Fibroblast of skin of left quadriceps (primary cell): Measurements from ENCODE around the gene PHKB.

Experiments
- DNase-seq, 2 experiments: peaks; one replicate each; pipeline ENCODE4 v3.0.0-alpha.2; 2013; ENCODE audit warnings: low read depth in 2 of 2

The PHKB gene

GRCh38 chr16:47568351-47568750 is 107.2 kb downstream of the PHKB start:
- DNase-seq = no peak

DNA sequence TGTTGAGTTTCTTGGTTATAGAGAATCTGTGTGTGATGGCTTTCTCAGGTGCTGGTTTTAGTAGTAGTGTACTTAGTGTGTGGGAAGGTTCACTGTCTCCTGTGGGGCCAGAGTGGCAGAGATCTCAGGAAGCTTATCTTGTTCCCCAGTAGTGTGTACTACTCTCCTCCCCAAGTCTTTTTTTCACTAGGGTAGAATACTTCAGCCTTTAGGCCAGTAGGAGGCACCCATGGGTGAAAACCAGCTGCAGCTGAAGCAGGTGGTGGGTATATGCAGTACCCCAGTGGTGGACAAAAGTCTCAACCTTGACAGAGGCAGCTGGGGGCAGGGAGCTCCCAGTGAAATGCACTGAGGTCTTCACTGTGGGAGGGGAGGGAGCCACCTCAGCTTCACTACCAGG is 109.9 kb downstream of the PHKB start:
- DNase-seq = no peak

DNA sequence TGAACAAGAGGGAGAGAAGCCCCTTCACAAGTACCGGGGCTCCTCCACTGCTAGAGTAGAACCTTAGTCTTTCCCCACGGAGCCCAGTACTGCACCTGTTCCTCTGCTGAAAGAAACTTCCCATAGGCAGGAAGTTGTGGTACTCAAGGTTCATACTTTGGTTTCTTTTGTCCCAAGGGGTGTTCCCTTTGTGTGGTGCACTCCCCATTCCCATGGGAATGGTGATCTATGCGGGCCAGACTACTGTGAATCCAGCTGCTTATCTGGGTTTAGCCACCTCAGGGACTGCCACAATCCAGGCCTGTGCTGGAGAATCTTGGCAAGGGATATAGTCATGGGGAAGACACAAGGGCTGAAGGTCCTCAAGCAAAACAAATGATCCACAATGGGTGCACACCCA is 110.6 kb downstream of the PHKB start:
- DNase-seq = no peak

DNA sequence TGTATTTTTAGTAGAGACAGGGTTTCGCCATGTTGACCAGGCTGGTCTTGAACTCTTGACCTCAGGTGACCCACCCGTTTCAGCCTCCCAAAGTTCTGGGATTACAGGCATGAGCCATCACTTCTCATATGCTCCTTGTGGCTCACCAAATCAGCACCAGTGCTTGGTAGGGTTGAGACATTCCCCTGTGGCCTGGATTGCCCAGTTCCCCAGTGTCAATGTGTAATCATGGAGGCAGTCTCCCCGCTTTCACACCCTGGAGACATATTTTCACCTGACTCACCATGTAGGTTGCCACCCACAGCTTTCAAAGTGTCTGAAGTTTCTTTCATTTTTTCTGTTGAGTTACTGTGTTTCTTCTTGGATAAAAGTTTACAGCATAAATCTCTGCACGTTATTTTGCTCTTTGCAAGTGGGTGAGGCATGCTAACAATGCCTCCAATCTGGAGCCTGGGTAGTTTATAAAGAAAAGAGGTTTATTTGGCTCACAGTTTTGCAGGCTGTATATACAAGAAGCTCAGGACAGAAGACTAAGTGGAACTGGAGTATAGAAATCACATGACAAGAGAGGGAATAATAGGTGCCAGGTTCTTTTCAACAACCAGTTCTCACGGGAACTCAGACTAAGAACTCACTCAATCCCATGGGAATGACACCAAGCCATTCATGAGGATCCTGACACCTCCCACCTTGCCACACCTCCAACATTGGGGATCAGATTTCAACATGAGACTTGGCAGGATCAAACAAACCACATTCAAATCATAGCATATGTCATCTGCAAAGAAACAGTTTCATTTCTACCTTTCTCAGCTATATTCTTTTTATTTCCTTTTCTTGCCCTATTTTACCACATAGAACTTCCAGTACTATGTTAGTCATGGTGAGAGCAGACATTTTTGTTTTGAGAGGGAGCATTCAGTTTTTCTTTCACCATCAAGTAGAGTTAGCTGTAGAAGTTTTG is 113.2 kb downstream of the PHKB start:
- peak; percentile 10 to 12 for DNase-seq

DNA sequence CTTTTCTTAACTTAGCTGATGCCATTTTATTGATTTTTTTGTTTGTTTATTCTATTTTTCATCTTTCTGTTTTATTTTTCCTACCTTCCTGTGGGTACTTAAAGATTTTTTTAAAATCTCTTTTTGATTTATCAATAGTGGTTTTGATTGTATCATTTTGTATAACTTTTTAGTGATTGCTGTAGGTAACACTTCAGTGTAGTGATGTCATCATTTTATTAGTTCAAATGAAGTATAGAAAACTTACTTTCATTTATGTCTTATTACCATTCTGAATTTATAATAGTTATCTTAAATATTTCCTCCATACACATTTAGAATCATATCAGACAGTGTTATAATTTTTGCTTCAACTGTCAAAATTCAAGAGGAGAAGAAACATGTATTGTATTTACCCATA is 115.9 kb downstream of the PHKB start:
- no peak for DNase-seq

DNA sequence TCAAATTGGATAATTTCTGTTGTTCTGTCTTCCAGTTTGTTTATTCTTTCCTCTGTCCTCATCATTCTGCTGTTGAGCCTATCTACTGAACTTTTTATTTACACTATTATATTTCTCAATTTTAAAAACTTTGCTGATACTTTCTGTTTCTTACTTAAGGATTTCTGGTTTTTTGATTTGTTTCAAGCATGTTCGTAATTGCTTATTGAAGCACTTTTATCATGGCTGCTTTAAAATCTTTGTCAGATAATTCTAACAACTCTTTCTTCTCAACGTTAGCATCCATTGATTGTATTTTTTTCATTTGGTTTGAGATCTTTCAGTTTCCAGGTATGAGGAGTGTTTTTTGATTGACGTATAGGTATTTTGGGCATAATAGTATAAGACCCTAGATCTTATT is 116.9 kb downstream of the PHKB start:
- no peak for DNase-seq

DNA sequence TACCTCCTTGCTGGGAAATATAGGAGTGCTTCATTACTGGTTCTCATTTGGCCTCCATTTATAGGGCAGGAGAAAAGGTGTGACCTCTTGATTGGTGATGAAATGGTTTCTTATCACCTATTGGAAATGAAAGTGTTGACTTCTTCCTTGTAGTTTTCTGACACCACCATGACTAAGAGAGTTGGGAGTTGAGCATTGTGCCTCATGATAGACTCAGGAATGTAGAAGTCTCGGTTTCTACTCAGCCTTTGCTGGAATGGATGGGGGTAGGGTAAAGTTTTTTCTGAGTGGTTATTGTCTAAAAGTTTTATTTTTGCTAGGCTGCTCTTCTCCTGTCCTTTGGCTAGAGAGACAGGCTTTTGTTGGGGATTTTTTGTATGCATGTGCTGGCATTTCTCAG is 117.4 kb downstream of the PHKB start:
- no peak for DNase-seq

DNA sequence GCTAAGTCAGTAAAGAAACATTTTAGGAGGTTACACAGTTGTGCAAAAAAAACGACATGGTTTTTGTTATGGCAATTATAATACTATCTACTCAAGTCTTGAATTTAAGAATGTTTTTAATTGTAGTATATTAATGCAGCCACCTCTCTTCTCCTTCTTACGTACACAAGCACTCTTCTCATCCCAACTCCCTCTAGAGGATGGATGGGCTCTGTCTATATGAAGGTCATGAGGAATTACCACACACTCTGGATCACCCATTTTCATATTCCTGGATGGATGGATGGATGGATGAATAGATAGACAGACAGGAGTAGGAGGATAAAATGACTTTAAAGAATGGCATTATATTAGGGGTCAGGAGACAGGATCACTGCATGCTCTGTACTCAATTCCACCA is 120.0 kb downstream of the PHKB start:
- DNase-seq = no peak

DNA sequence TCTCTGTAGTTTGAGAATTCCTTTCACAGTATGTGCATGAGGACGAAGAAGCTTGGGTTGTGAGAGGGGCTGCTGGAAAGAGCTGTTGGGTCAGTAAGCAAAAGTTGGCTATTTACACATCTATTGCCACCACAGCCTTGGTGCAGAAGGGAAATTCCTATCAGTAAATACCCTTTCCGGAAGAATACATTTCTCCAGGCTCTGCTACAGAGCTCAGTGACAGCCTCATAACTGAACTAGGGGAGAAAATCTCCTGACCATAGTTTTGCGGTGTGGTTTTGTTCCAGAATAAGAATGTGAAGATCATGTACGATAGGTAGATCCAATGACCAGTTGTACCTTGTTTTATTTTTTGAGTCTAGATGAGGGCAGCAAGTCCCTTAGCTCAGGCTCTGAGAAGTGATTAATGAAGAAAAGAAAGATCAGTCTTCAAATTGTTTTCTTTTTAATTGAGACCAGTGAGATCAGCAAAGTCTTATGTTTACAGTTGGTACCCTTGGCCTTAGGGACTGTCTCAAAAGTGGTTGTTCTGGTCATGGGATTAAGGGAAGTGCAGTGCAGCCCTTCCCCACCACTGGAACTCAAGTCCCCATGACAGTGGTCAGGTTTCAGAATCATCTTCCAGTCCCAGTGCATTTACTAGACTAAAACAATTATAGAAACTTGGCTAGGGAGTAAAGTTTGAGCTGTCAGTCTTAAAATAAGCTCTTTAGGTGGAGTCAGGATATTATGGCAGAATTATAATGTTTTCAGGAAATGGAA is 123.5 kb downstream of the PHKB start:
- DNase-seq = no peak

DNA sequence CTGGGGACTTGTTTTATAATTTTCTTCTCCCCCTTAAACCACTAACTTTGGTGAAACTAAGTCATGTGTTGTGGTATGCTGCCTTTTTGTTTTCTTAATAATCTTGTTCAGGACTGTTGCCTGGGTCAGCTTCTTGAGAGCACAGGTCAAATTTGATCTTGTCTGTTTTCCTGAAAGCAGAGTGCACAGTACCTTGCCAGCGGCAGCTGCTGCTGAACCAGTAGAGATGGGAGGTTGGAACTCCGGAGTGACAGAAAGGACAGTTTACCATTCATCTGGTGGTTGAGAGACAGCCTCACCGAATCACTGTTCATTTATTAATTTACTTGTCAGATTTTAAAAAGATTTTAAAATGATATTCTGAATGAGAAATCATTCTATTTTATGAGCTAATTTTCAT is 125.0 kb downstream of the PHKB start:
- no peak for DNase-seq

GRCh38 chr16:47590472-47590871 is 129.3 kb downstream of the PHKB start:
- DNase-seq = no peak

DNA sequence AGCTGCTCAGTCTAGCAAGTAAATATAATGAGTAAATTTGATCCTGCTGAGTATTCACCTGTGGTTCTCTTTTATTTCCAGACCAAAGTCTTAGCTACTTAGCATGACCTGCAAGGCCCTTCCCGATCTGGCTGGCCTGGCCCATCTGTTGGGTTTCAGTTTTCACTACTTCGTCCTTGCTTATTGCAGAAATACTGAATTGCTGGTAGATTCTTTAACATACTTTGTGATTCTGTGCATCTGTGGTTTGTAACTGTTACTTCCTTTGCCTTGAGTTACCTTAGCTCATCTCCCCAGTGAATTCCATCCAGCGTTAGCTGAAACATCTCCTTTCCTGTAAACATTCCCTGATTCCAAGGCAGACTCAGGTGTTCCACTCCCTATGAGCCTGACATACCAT is 131.1 kb downstream of the PHKB start:
- DNase-seq = no peak

DNA sequence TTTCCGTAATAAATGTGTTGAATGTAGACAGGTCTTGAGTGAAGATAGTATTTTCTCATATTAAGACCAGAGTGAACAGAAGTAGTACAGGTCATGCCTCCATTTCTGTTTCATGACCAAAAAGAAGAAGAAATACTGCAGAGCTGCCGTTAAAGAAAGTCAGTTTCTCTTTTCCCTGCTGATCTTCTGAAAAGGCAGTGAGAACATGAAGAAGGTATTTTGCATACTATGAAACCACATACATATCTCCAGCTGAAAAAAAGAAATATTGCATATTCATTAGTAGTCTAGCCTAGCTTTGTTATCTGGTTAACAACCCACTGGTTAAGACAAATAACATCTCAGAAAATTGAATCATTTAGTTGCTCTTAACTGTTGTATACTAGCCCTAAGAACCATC is 138.4 kb downstream of the PHKB start:
- no peak for DNase-seq

- DNase-seq = no peak
Measured at GRCh38 chr16:47600376-47600775, 139.2 kb downstream of the PHKB start.

- DNase-seq = peak; percentile 4 to 15
Measured at GRCh38 chr16:47604306-47604705, 143.2 kb downstream of the PHKB start.

DNA sequence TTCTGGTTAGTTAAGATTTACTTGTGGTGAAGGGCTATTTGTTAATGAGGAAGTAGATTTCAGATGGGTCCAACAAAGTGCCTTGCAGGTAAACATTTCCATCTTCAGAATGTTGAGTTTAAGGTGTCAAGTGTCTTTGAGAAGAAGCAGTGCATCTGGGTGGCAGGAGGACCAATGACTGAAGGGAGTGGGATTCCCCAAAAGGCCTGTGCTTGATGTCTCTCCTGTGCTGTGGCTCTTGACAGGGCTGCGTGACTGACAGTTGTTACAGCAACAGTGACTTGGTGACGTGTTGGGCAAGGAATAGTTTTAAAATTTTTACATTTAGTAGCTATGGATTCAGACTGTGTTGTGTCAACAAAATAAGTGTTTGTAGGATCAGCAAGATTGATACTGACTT is 149.9 kb downstream of the PHKB start:
- DNase-seq = no peak

DNA sequence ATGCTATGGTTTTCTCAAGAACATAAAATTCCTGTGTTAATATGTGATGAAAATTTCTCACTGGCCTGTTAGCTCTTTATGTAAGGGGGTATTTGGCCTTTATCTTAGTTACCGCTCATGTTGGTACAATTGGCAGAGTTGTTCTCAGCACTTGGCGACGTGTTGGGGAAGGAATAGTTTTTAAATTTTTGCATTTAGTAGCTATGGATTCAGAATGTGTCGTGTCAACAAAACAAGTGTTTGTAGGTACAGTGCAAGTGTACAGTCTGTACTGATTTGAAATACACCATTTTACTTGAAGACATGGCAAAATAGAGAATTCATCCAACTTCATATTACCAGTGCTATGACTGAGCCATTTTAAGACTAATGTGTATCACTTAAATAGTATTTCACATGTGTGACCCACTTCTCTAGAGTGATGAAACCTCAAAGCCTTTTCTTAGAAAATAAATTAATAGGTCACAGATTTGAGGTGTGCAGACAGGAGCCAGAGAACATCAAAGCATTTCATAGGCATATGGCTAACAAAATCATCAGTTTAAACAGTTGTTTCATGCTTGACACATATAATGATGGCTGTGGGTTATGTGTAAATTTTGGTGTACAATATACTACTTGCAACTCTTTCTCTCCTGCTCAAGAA is 150.8 kb downstream of the PHKB start:
- no peak for DNase-seq

DNA sequence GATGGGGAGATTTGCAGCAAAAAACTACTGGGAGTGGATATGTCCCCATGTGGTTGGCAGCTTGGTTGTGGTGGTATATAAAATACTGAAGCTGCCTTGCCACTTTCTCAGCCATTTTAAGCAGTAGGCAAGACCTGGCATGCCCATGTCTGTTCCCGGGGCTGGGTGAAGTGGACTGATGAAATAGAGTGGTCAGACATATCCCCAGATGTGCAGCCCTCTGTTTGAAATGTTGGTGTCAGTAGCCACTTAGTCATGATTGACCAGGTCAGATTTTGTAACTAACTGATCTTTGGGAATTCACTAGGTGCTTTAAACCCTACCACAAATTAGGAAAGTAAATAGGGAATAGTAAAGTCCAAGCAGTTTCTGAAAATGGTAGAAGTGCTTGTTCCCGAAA is 151.6 kb downstream of the PHKB start:
- no peak for DNase-seq

DNA sequence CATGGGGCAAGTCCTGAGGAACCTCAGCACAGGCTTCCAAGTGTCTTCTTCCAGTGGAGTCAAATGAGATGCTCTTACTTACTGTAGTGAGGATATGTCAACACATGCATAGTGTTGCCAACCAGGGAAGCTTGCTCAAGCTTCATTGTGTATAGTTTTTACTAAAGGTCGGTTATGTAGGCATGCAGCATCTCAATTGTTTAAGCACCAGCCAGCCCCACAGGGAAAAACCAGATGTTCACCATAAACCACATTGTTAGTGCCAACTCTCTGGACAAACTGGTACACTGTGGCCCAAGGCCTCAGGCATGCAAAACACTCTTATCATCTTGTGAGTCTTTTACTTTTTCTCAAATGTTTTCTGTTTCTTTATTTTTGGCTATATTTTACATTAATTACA is 152.1 kb downstream of the PHKB start:
- DNase-seq = no peak

DNA sequence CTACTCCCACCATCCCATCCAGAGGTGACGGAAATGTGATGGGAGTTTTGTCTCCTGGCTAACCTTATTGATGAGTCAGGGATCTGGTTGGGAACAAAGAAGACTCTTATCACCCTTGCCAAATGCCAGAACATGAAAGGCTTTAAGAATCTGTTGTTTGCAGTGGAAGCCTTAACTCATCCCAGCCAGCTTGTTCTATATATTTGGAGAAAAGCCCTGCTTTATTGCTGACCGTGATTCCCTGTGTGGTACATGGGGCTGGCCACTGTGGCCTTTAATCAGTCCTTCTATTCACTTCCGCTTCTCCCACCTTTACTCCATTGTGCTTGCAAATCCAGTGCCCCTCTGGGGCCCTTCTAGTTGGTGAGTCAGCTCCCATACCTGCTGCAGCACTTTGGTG is 156.6 kb downstream of the PHKB start:
- DNase-seq = no peak

DNA sequence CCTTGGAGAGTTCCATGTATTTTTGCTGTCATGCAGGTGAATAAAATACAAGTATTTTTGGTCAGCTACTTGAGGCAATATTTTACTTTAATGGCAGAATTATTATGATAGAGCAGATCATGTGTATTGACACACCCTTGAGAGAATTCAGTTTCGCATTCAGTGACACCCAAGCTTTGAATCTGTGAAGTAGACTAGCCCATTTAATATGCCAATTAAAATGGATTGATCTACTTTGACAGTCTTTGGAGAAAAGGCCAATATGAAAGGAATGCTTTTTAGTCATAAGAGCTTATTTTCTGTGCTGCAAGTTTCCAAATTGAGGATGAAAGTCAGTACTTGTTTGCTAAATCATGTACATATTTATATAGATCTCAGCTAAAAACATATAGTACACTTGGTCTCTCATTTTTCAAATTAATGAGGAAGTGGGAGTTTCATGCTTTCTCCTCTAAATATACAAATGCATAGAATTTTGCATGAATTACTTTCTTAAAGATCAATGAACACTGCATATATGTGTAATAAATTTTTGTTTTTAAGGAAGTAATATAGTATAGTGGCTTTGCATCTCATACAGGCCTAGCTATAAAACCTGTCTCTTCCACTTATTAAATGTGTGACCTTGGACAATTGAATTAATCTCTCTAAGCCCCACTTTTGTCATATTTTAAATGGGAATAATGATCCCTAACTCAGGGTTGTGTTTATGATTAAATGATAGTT is 161.5 kb downstream of the PHKB start:
- no peak for DNase-seq

- no peak for DNase-seq
Measured at GRCh38 chr16:47624563-47624962, 163.4 kb downstream of the PHKB start.
